C4-2B (cell line): Measurements from ENCODE around the gene NUTM2B.
"Not testable (repeated sequence)": the region's sequence is repeated elsewhere in the genome, so short reads cannot be mapped to it uniquely, and the experiment has no call there.

ENCODE experiments used
- H3K27ac ChIP-seq: fragments of 450-650 bp; 2 replicates; pipeline ENCODE4 v1.5.1; 2017
- TF ChIP-seq, protein P1 (sequence below): fragments of 450-650 bp; conservative IDR thresholded peaks from 2 replicates; pipeline ENCODE4 v1.5.1; 2017; ENCODE audit warnings: mild to moderate bottlenecking

The NUTM2B gene

DNA sequence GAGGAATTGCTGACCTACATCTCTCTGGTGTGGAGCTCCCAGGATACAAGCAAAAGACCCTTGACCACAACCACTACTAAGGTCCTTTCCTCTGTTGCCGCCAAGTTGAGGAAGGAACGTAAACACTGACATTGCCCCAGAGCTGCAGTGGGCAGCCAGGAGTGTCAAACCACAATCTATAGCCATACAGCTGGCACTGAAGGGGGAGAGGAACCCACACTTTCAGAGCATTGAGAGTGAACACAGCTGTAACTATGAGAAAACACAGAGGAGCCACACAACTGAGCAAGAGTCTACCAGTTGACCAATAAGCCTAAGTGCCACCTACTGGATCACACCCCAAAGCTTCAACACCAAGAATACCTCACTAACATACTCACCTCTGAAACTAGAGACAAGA, 45.5 kb downstream of the NUTM2B start:
- not testable (repeated sequence) for H3K27ac ChIP-seq

DNA sequence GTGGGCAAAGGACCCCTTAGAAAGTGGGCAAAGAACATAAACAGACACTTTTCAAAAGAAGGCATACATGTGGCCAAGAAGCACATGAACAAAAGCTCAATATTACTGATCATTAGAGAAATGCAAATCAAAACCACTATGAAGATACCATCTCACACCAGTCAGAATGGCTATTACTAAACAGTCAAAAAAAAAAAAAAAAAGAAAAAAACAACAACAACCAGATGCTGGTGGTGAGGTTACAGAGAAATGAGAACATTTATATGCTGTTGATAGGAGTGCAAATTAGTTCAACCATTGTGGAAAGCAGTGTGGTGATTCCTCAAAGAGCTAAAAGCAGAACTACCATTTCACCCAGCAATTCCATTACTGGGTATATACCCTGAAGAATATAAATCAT, 50.6 kb downstream of the NUTM2B start:
- not testable (repeated sequence) for H3K27ac ChIP-seq

DNA sequence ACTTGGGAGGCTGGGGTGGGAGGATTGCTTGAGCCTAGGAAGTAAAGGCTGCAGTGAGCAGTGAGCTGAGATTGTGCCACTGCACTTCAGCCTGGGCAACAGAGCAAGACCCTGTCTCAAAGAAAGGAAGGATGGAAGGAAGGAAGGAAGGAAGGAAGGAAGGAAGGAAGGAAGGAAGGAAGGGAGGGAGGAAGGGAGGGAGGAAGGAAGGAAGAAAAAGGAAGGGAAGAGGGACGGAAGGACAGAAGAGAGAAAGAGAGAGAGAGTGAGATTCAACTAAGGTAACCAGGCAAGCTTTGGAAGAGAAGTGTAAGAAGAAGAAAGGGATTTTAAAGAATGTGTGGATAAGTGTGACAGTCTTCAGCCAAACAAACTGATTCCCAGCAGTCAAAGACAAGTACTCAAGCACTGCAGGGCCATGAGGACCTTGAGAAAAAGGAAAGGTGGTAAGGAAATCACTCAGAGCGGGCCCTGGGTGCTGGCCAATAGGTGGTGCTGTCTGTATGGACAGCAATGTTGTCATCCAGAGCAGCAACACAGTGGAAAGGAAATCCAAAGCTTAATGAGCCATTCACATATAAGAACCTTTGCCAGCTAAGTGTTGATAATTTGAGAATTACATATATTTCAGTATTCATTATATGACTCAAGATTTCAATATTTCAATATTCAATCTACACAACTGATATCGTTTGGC, 55.4 kb downstream of the NUTM2B start:
- not testable (repeated sequence) for H3K27ac ChIP-seq
- TF ChIP-seq, protein P1, sequence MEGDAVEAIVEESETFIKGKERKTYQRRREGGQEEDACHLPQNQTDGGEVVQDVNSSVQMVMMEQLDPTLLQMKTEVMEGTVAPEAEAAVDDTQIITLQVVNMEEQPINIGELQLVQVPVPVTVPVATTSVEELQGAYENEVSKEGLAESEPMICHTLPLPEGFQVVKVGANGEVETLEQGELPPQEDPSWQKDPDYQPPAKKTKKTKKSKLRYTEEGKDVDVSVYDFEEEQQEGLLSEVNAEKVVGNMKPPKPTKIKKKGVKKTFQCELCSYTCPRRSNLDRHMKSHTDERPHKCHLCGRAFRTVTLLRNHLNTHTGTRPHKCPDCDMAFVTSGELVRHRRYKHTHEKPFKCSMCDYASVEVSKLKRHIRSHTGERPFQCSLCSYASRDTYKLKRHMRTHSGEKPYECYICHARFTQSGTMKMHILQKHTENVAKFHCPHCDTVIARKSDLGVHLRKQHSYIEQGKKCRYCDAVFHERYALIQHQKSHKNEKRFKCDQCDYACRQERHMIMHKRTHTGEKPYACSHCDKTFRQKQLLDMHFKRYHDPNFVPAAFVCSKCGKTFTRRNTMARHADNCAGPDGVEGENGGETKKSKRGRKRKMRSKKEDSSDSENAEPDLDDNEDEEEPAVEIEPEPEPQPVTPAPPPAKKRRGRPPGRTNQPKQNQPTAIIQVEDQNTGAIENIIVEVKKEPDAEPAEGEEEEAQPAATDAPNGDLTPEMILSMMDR = peak; percentile 16; the same call in 1 of the 2 replicates
